HEK293T (cell line): ENCODE results near the gene MIPEP.

Source experiments
- ARNT ChIP-seq: fragments of 450-650 bp; IDR thresholded peaks from 2 replicates; pipeline ENCODE4 v1.6.1; 2017; ENCODE audit warnings: mild to moderate bottlenecking
- BHLHE40 ChIP-seq: fragments of 450-650 bp; IDR thresholded peaks from 2 replicates; pipeline ENCODE4 v1.6.1; 2016; ENCODE audit warnings: mild to moderate bottlenecking, moderate library complexity, borderline replicate concordance
- ELF4 ChIP-seq: fragments of 450-650 bp; IDR thresholded peaks from 2 replicates; pipeline ENCODE4 v1.6.1; 2017; ENCODE audit warnings: antibody characterized with exemption
- HDGF ChIP-seq: fragments of 450-650 bp; IDR thresholded peaks from 2 replicates; pipeline ENCODE4 v1.6.1; 2017; ENCODE audit warnings: antibody characterized with exemption, borderline replicate concordance
- L3MBTL2 ChIP-seq: fragments of 450-650 bp; conservative IDR thresholded peaks from 2 replicates; pipeline ENCODE4 v1.6.1; 2016; ENCODE audit warnings: mild to moderate bottlenecking
- NFRKB ChIP-seq: fragments of 450-650 bp; IDR thresholded peaks from 2 replicates; pipeline ENCODE4 v1.6.1; 2016; ENCODE audit warnings: mild to moderate bottlenecking, moderate library complexity
- PKNOX1 ChIP-seq: fragments of 450-650 bp; IDR thresholded peaks from 2 replicates; pipeline ENCODE4 v1.6.1; 2016
- SP1 ChIP-seq: fragments of 450-650 bp; IDR thresholded peaks from 2 replicates; pipeline ENCODE4 v1.6.1; 2017
- TARDBP ChIP-seq: fragments of 450-650 bp; IDR thresholded peaks from 2 replicates; pipeline ENCODE4 v1.6.1; 2016

DNA sequence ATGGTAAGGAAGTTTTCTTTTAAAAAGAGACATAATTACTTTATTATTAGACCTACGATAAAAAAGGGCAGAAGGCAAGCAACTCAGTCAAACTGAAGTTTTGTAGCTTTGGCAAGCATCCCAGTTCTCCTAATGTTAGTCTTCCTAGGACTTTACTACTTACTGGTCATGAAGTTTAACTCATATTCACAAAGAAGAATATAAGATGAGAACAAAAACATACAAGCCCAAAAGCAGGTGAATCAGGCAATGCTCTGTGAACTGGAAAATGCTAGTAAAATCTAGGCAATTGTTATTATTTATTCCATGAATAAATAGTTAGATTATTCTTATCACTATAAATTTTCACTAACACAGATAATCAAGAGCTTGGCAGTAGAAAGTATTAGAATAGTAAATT is 85.0 kb downstream of the MIPEP start:
- no peak for TF ChIP-seq SP1
- TF ChIP-seq ELF4 = no peak
- TF ChIP-seq ARNT = no peak
- no peak for TF ChIP-seq PKNOX1
- TF ChIP-seq BHLHE40 = no peak
- TF ChIP-seq HDGF = no peak
- TF ChIP-seq TARDBP = no peak
- TF ChIP-seq L3MBTL2 = no peak
- TF ChIP-seq NFRKB = no peak
